Effector memory CD4-positive, alpha-beta T cell (primary cell): ENCODE results near the gene RILPL2.
"Not testable (repeated sequence)": the region's sequence is repeated elsewhere in the genome, so short reads cannot be mapped to it uniquely, and the experiment has no call there.

ENCODE experiments used
- DNase-seq, 3 donors: peaks; one replicate each; pipeline ENCODE4 v3.0.0-alpha.2; 2020
- H3K27ac ChIP-seq: 2 replicates; pipeline ENCODE4 v1.7.0; 2013; ENCODE audit warnings: mild to moderate bottlenecking, low read length, moderate library complexity; ENCODE audit not compliant: insufficient read depth, poor library complexity, severe bottlenecking
- H3K27me3 ChIP-seq: replicated peaks from 2 replicates; pipeline ENCODE4 v1.7.0; 2013; ENCODE audit warnings: mild to moderate bottlenecking, low read length; ENCODE audit not compliant: insufficient read depth, control insufficient read depth, poor library complexity, severe bottlenecking
- H3K36me3 ChIP-seq: 2 replicates; pipeline ENCODE4 v1.7.0; 2013; ENCODE audit warnings: mild to moderate bottlenecking, low read length, moderate library complexity; ENCODE audit not compliant: control insufficient read depth, insufficient read depth
- H3K4me1 ChIP-seq: 2 replicates; pipeline ENCODE4 v1.7.0; 2013; ENCODE audit warnings: low read length, mild to moderate bottlenecking; ENCODE audit not compliant: control insufficient read depth, insufficient read depth, poor library complexity, severe bottlenecking
- H3K4me3 ChIP-seq: 2 replicates; pipeline ENCODE4 v1.7.0; 2013; ENCODE audit warnings: low read length, low read depth, mild to moderate bottlenecking; ENCODE audit not compliant: insufficient read depth, poor library complexity, severe bottlenecking
- H3K9me3 ChIP-seq: 2 replicates; pipeline ENCODE4 v1.7.0; 2013; ENCODE audit warnings: mild to moderate bottlenecking, low read length, moderate library complexity; ENCODE audit not compliant: control insufficient read depth

The RILPL2 gene

DNA sequence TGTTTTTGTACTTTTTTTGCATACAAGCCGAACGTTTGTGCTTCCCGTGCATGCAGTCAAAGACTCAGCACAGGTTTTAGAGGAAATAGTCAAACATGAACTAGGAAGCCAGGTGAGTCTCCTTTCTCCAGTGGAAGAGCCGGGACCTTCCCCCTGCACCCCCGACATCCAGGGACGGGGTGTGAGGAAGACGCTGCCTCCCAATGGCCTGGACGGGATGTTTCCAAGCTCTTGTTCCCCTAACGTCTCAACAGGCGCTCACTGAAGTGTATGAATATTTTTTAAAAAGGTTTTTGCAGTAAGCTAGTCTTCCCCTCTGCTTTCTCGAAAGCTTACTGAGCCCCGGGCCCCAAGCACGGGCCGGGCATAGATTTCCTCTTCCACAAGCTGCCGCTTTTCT, 28.6 kb downstream of the RILPL2 start:
- H3K4me3 ChIP-seq, DNase-seq, H3K27me3 ChIP-seq, H3K27ac ChIP-seq, H3K9me3 ChIP-seq, H3K4me1 ChIP-seq: not testable (repeated sequence)
- peaks cover 42% of the 10 kb centered on the region for H3K36me3 ChIP-seq

DNA sequence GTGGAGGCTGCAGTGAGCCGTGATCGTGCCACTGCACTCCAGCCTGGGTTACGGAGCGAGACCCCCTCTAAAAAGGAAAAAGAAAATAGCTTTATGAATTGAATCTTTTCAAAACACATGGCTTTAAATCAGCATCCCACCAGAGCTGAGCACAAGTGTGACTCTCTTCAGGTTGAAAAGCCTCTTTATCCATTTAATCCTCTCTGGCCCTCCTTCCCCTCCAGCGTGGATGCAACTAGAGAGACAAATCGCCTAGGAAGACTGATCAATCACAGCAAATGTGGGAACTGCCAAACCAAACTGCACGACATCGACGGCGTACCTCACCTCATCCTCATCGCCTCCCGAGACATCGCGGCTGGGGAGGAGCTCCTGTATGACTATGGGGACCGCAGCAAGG, 29.2 kb downstream of the RILPL2 start:
- H3K27me3 ChIP-seq, H3K4me3 ChIP-seq, H3K4me1 ChIP-seq, H3K27ac ChIP-seq, H3K9me3 ChIP-seq, DNase-seq: not testable (repeated sequence)
- H3K36me3 ChIP-seq = peaks cover 42% of the 10 kb centered on the region

DNA sequence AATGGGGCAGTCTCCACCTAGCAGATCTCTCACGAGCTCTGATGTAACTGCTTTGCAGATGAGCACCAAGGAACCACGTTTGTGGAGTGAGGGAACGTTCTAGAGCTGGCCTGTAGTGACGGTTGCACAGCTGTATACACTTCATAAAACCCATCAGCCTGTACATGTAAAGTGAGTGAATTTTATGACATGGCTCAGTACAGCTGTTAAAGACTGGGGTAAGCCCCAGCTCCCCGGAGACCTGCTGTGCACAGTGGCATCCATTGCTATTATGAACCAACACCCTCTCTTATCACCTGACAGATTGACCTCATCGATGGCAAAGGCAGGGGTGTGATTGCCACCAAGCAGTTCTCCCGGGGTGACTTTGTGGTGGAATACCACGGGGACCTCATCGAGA, 31.9 kb downstream of the RILPL2 start:
- H3K9me3 ChIP-seq = no peaks in the 10 kb centered on the region
- no peak for DNase-seq
- no peaks in the 10 kb centered on the region for H3K4me1 ChIP-seq
- H3K36me3 ChIP-seq = peaks cover 41% of the 10 kb centered on the region
- H3K4me3 ChIP-seq = no peak overlapping the region
- H3K27ac ChIP-seq = no peak overlapping the region
- H3K27me3 ChIP-seq = no peaks in the 10 kb centered on the region

- no peak for DNase-seq
- H3K27ac ChIP-seq = no peak overlapping the region
- H3K9me3 ChIP-seq = no peaks in the 10 kb centered on the region
- H3K4me1 ChIP-seq = no peaks in the 10 kb centered on the region
- H3K4me3 ChIP-seq = no peak overlapping the region
- no peaks in the 10 kb centered on the region for H3K27me3 ChIP-seq
- H3K36me3 ChIP-seq = peaks cover 60% of the 10 kb centered on the region
Measured at GRCh38 chr12:123401753-123402683, 34.5 kb downstream of the RILPL2 start.

DNA sequence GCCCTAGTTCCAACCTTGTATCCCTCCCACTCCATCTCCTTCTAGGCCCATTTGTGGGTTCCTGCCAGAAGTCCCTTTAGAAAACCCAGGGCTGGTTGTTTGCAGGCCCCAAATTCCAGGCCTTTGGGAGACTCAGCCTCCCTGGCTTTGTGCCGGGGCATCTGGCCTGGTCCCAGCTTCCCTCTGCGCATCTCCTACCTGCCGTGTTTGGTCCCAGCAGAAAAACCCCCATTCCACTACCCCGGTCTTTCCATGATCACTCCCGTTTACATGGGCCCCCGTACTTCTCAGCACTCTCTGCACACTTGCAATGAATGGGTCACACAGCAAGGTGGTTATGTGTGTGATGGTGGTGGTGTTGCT, 37.2 kb downstream of the RILPL2 start:
- no peak for DNase-seq
- Histone ChIP-seq H3K36me3 (peaks cover 61% of the 10 kb centered on the region), H3K4me1 (no peaks in the 10 kb centered on the region), H3K9me3 (no peaks in the 10 kb centered on the region), H3K4me3 (no peak overlapping the region), H3K27ac (no peak overlapping the region), H3K27me3 (no peaks in the 10 kb centered on the region)

DNA sequence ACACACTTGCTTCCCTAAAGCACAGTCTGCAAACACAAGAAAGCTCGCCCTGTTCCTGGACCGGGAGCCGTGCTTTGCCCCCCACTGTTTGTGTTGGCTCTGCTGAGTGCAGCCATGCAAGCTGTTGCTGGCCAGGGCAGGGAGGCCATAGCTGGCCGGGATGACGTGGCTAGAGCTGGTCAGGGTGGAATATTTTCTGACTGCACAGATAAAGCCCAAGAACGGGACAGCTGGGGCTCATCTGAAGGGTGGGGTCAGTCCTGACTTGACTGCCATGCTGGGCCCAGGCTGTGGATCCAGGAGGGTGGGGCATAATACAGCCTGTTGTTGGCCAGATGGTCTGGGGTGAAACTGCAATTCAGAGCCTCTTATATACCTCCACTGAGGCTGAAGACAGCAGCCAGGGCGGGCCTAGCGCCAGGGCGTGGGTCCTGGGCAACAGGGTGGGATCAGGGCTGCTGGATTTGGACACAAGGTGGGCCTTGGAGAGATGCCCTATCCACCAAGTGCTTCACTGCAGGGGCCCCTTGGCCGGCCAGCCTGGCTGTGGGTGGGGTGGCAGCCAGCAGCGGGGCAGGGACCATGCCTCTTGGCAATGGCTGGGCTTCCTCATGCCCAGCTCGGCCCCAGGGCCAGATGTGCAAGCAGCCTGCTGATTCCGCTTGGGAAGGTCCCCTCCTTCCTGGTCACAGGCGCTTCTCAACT, 37.8 kb downstream of the RILPL2 start:
- H3K36me3 ChIP-seq = peaks cover 56% of the 10 kb centered on the region
- no peaks in the 10 kb centered on the region for H3K4me1 ChIP-seq
- no peak for DNase-seq
- H3K9me3 ChIP-seq = no peaks in the 10 kb centered on the region
- no peaks in the 10 kb centered on the region for H3K27me3 ChIP-seq
- H3K27ac ChIP-seq = no peak overlapping the region
- no peak overlapping the region for H3K4me3 ChIP-seq

DNA sequence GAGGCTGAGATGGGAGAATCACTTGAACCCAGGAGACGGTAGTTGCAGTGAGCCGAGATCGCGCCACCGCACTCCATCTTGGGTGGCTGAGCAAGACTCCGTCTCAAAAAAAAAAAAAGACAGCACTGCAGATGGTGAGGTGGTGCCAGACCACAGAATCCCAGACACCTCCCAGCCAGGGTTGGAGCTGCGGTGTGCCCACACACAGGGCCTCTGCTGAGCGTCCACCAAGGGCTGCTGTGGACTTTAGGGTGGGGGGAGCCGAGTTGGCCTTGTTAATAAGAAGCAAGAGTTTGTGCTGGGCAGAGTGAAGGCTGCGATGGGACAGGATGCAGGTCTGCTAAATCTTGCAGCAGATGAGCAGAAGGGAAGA, 38.3 kb downstream of the RILPL2 start:
- H3K27ac ChIP-seq = no peak overlapping the region
- H3K4me3 ChIP-seq = no peak overlapping the region
- H3K9me3 ChIP-seq = no peaks in the 10 kb centered on the region
- no peaks in the 10 kb centered on the region for H3K4me1 ChIP-seq
- no peaks in the 10 kb centered on the region for H3K27me3 ChIP-seq
- DNase-seq = no peak
- peaks cover 53% of the 10 kb centered on the region for H3K36me3 ChIP-seq

GRCh38 chr12:123397400-123397799, 39.1 kb downstream of the RILPL2 start:
- Histone ChIP-seq H3K36me3 (peaks cover 48% of the 10 kb centered on the region), H3K27ac (no peak overlapping the region)

DNA sequence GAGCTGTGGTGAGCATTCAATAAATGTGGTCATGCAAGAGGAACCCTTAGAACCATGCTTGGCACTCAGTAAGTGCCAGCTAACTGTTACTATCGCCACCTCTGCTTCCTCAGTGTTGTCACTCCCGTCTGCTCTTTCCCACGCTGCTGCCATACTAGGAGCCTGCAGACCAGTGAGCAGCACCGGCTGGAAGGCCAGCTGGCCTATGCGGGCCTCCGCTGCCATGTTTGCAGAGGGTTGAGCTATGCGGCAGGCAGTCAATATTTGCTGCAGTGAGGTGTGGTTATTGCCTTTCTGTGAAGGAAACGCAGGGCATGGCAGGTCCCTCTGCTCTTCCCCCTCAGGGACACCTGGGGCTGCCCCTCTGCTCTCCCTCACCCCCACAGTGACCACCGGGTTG, 39.5 kb downstream of the RILPL2 start:
- no peak overlapping the region for H3K4me3 ChIP-seq
- no peak for DNase-seq
- no peak overlapping the region for H3K27ac ChIP-seq
- peaks cover 45% of the 10 kb centered on the region for H3K36me3 ChIP-seq
- no peaks in the 10 kb centered on the region for H3K27me3 ChIP-seq
- no peaks in the 10 kb centered on the region for H3K9me3 ChIP-seq
- no peaks in the 10 kb centered on the region for H3K4me1 ChIP-seq

More at GRCh38 chr12:123397400-123397799, 39.1 kb downstream of the RILPL2 start:
- Histone ChIP-seq H3K9me3 (no peaks in the 10 kb centered on the region), H3K4me3 (no peak overlapping the region), H3K27me3 (no peaks in the 10 kb centered on the region), H3K4me1 (no peaks in the 10 kb centered on the region)
- DNase-seq = no peak

GRCh38 chr12:123396543-123396942, 39.9 kb downstream of the RILPL2 start:
- Histone ChIP-seq H3K4me3 (no peak overlapping the region), H3K4me1 (no peaks in the 10 kb centered on the region), H3K9me3 (no peaks in the 10 kb centered on the region), H3K36me3 (peaks cover 47% of the 10 kb centered on the region), H3K27ac (no peak overlapping the region), H3K27me3 (no peaks in the 10 kb centered on the region)
- no peak for DNase-seq
